Measurements from ENCODE around the gene ABCC12. TPM values are rescaled to one million over a fixed set of nuclear protein-coding genes. Genes with fewer than 3 reads are reported as not detected.

ABCC12 gene
- total and polyA plus RNA-seq, 10 of the 15 experiments (the other 5 are each of a cell fraction or from before 2014, with no cell fraction given), result 0.02 to 0.03 (median 0.03) TPM; not detected in 6

DNA sequence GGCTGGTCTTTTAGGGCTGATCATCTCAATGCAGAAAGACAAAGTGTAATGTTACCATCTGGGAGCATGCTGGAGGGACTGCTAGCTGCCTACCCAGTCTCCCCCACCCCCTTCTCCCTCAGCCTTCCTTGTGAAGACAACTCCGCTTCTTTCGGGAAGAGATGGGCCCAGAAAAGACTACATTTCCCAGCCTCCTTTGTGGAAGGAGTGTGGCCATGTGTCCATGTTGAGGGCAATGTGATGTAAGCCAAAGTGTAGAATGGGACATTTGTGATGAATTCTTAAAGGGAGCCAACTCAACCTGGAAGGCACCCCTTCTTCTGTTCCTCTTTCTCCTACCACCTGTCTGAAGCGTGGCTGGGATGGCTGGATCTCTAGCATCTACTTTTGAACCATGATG lies 16.3 kb downstream of the ABCC12 start (continued):
- TF ChIP-seq, protein P1, sequence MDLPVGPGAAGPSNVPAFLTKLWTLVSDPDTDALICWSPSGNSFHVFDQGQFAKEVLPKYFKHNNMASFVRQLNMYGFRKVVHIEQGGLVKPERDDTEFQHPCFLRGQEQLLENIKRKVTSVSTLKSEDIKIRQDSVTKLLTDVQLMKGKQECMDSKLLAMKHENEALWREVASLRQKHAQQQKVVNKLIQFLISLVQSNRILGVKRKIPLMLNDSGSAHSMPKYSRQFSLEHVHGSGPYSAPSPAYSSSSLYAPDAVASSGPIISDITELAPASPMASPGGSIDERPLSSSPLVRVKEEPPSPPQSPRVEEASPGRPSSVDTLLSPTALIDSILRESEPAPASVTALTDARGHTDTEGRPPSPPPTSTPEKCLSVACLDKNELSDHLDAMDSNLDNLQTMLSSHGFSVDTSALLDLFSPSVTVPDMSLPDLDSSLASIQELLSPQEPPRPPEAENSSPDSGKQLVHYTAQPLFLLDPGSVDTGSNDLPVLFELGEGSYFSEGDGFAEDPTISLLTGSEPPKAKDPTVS (IDR thresholded peaks at IDR 0.05; ENCODE audit: low read depth, low read length), result no peak
- TF ChIP-seq ZNF24 (IDR thresholded peaks at IDR 0.05) (no peak), KAT2A (conservative IDR thresholded peaks at IDR 0.05; ENCODE audit: control insufficient read depth, low read depth, low read length) (no peak)

- Histone ChIP-seq H4K20me1 (ENCODE audit: control insufficient read depth, insufficient read depth) (no peaks in the 10 kb centered on the region), H2AFZ (ENCODE audit: control insufficient read depth, low read depth, low read length) (no peak overlapping the region), H3K4me1 (ENCODE audit: control insufficient read depth, insufficient read depth, low read length) (no peaks in the 10 kb centered on the region), H3K9me3 (replicated peaks; ENCODE audit: control insufficient read depth, insufficient read depth, low read length) (no peaks in the 10 kb centered on the region), H3K27ac (ENCODE audit: control insufficient read depth, insufficient read depth) (no peak overlapping the region), H3K36me3 (ENCODE audit: control insufficient read depth in 2 of 2, insufficient read depth in 2 of 2, low read length in 1 of 2) (no peaks in the 10 kb centered on the region), H3K79me2 (ENCODE audit: control insufficient read depth, insufficient read depth, low read length) (no peaks in the 10 kb centered on the region), H3K27me3 (replicated peaks in 1 of 2; ENCODE audit: control insufficient read depth in 2 of 2, insufficient read depth in 2 of 2, low read length in 1 of 2) (no peaks in the 10 kb centered on the region), H3K4me3 (no peak overlapping the region), H3K4me2 (ENCODE audit: control insufficient read depth, insufficient read depth) (no peak overlapping the region), H3K9ac (ENCODE audit: control insufficient read depth, insufficient read depth, low read length) (no peak overlapping the region)
- intact Hi-C loops (cut with micrococcal nuclease; ENCODE audit: unreplicated experiment) (no loop called here), in situ Hi-C loops (cut with MboI) (no loop called here)
- no TSS peak for BruUV-seq (replicated peaks)
- ChIA-PET CTCF (interaction anchor here (1.2 kb wide), 1 partner anchor 18 kb away, joined by 3 read pairs; no protein-coding TSS in a partner anchor), SMC1A (ENCODE audit: uncharacterized antibody, unreplicated experiment) (no interaction called here), POLR2A (no interaction called here), RAD21 (ENCODE audit: unreplicated experiment) (no interaction called here)
- WGBS (ENCODE audit: insufficient coverage, insufficient replicate concordance, low lambda C conversion rate, missing lambda C conversion rate), result 25% methylated on average over 2 of the region's 2 CpGs
- ATAC-seq (no peak), DNase-seq (ENCODE audit: low read depth, low spot score) (no peak), FAIRE-seq (no peak)
- TF ChIP-seq POLR2AphosphoS5 (IDR thresholded peaks at IDR 0.05; ENCODE audit: low read length), result no peak
- TF ChIP-seq SIX5 (IDR thresholded peaks at IDR 0.05; ENCODE audit: low read depth, low read length, severe bottlenecking), result no peak
- no peak for TF ChIP-seq JUND (IDR thresholded peaks at IDR 0.05; ENCODE audit: low read depth, low read length)
Observed at GRCh38 chr16:48138543-48138942, 17.2 kb downstream of the ABCC12 start.

Data from GM12878 (cell line).